Neural progenitor cell (in vitro differentiated cells): ENCODE results near the gene ZNF341. TPM values are rescaled to one million over a fixed set of nuclear protein-coding genes. Genes with fewer than 3 reads are reported as not detected.
A peak's percentile ranks its signal among the peaks of the same experiment; 100 is the strongest.
"Not testable (repeated sequence)": the region's sequence is repeated elsewhere in the genome, so short reads cannot be mapped to it uniquely, and the experiment has no call there.

Source experiments
- DNase-seq: peaks from one replicate; pipeline ENCODE4 v3.0.0-alpha.2; 2016; ENCODE audit warnings: low spot score
- H2AFZ ChIP-seq: fragments of 200-600 bp; sonication (generic); replicated peaks from 2 replicates; pipeline ENCODE4 v1.6.1; 2016; ENCODE audit warnings: antibody characterized with exemption
- H3F3A ChIP-seq: fragments of 200-600 bp; sonication (generic); 2 replicates; pipeline ENCODE4 v1.6.1; 2016; ENCODE audit warnings: antibody characterized with exemption, low read depth
- H3K27ac ChIP-seq: fragments of 200-600 bp; sonication (generic); 2 replicates; pipeline ENCODE4 v1.5.1; 2016; ENCODE audit warnings: mild to moderate bottlenecking
- H3K27me3 ChIP-seq: fragments of 200-600 bp; sonication (generic); 2 replicates; pipeline ENCODE4 v1.6.1; 2016; ENCODE audit warnings: mild to moderate bottlenecking, moderate library complexity
- H3K36me3 ChIP-seq: fragments of 200-600 bp; sonication (generic); 2 replicates; pipeline ENCODE4 v1.5.1; 2016
- H3K4me1 ChIP-seq: fragments of 200-600 bp; sonication (generic); 2 replicates; pipeline ENCODE4 v1.6.1; 2016; ENCODE audit warnings: mixed run types
- H3K4me2 ChIP-seq: fragments of 200-600 bp; sonication (generic); 2 replicates; pipeline ENCODE4 v1.6.1; 2016
- H3K4me3 ChIP-seq: fragments of 200-600 bp; sonication (generic); 2 replicates; pipeline ENCODE4 v1.5.1; 2016
- H3K79me2 ChIP-seq: fragments of 200-600 bp; sonication (generic); 2 replicates; pipeline ENCODE4 v1.6.1; 2016; ENCODE audit warnings: low read depth
- H3K9ac ChIP-seq: fragments of 200-600 bp; sonication (generic); 2 replicates; pipeline ENCODE4 v1.6.1; 2016
- H3K9me3 ChIP-seq: fragments of 200-600 bp; sonication (generic); 2 replicates; pipeline ENCODE4 v1.5.1; 2016; ENCODE audit warnings: low read depth
- H4K20me1 ChIP-seq: fragments of 200-600 bp; sonication (generic); 2 replicates; pipeline ENCODE4 v1.6.1; 2016; ENCODE audit warnings: low read depth
- H3K27ac Mint-ChIP-seq: 3 replicates; pipeline ENCODE4 v1.8.0; 2021; ENCODE audit warnings: mixed read lengths
- H3K27me3 Mint-ChIP-seq: 2 replicates; pipeline ENCODE4 v1.8.0; 2022; ENCODE audit warnings: low read depth, mild to moderate bottlenecking, inconsistent platforms, moderate library complexity, mixed read lengths; ENCODE audit not compliant: insufficient read depth
- H3K36me3 Mint-ChIP-seq: 3 replicates; pipeline ENCODE4 v1.8.0; 2021; ENCODE audit warnings: mixed read lengths
- H3K4me1 Mint-ChIP-seq: 3 replicates; pipeline ENCODE4 v1.8.0; 2021; ENCODE audit warnings: mixed read lengths
- H3K4me3 Mint-ChIP-seq: 3 replicates; pipeline ENCODE4 v1.8.0; 2021; ENCODE audit warnings: mild to moderate bottlenecking, moderate library complexity, mixed read lengths
- H3K9me3 Mint-ChIP-seq: 3 replicates; pipeline ENCODE4 v1.8.0; 2020; ENCODE audit warnings: mixed read lengths
- CTCF ChIP-seq: fragments of 200-600 bp; sonication (generic); IDR thresholded peaks from 2 replicates; pipeline ENCODE4 v1.5.1; 2017; ENCODE audit warnings: antibody characterized with exemption, mild to moderate bottlenecking
- EZH2 ChIP-seq: fragments of 200-600 bp; sonication (generic); IDR thresholded peaks from 2 replicates; pipeline ENCODE4 v1.6.1; 2017; ENCODE audit warnings: antibody characterized with exemption, mild to moderate bottlenecking, moderate library complexity
- EZH2phosphoT487 ChIP-seq: fragments of 200-600 bp; sonication (generic); IDR thresholded peaks from 2 replicates; pipeline ENCODE4 v1.6.1; 2017; ENCODE audit warnings: antibody characterized with exemption
- total RNA-seq: library from RNA; depleted of rRNA; stranded (reverse); fragments of >200 nt; gene quantifications from 2 replicates; pipeline ENCODE4 v1.2.3, GENCODE V29; 2015; ENCODE audit warnings: low replicate concordance

ZNF341 gene
- total RNA-seq, 1 donor from 2014 or later, result 0.82 TPM

GRCh38 chr20:33791021-33791420, 59.2 kb downstream of the ZNF341 start:
- H3K9me3 ChIP-seq, result no peaks in the 10 kb centered on the region
- H3K4me3 ChIP-seq, result no peak overlapping the region
- H3K27ac ChIP-seq, result no peak overlapping the region
- Mint-ChIP-seq H3K4me1 (peaks cover 13% of the 10 kb centered on the region), H3K36me3 (peaks cover 3% of the 10 kb centered on the region), H3K4me3 (no peak overlapping the region), H3K27ac (no peak overlapping the region), H3K27me3 (no peaks in the 10 kb centered on the region), H3K9me3 (no peaks in the 10 kb centered on the region)
- no peak overlapping the region for H3K9ac ChIP-seq
- H3K27me3 ChIP-seq, result no peaks in the 10 kb centered on the region
- no peaks in the 10 kb centered on the region for H3K36me3 ChIP-seq
- DNase-seq, result no peak
- H3K4me1 ChIP-seq, result no peaks in the 10 kb centered on the region
- no peak overlapping the region for H2AFZ ChIP-seq
- no peak overlapping the region for H3K4me2 ChIP-seq
- H4K20me1 ChIP-seq, result no peaks in the 10 kb centered on the region
- TF ChIP-seq CTCF (no peak), EZH2phosphoT487 (no peak), EZH2 (no peak)
- no peaks in the 10 kb centered on the region for H3K79me2 ChIP-seq
- no peaks in the 10 kb centered on the region for H3F3A ChIP-seq

GRCh38 chr20:33791540-33791939, 59.7 kb downstream of the ZNF341 start:
- no peak overlapping the region for H3K27ac ChIP-seq
- H3F3A ChIP-seq, result no peaks in the 10 kb centered on the region
- Mint-ChIP-seq H3K4me1 (peaks cover 13% of the 10 kb centered on the region), H3K4me3 (no peak overlapping the region), H3K27me3 (no peaks in the 10 kb centered on the region), H3K27ac (no peak overlapping the region), H3K36me3 (peaks cover 3% of the 10 kb centered on the region), H3K9me3 (no peaks in the 10 kb centered on the region)
- H3K4me3 ChIP-seq, result no peak overlapping the region
- no peaks in the 10 kb centered on the region for H3K27me3 ChIP-seq
- TF ChIP-seq CTCF (no peak), EZH2 (no peak), EZH2phosphoT487 (no peak)
- H3K9me3 ChIP-seq, result no peaks in the 10 kb centered on the region
- no peaks in the 10 kb centered on the region for H3K79me2 ChIP-seq
- no peaks in the 10 kb centered on the region for H3K36me3 ChIP-seq
- no peak for DNase-seq
- H3K4me2 ChIP-seq, result no peak overlapping the region
- no peak overlapping the region for H2AFZ ChIP-seq
- H3K9ac ChIP-seq, result no peak overlapping the region
- no peaks in the 10 kb centered on the region for H4K20me1 ChIP-seq
- no peaks in the 10 kb centered on the region for H3K4me1 ChIP-seq

- Histone ChIP-seq H2AFZ (no peak overlapping the region), H3K4me1 (no peaks in the 10 kb centered on the region), H3K9me3 (no peaks in the 10 kb centered on the region), H3K79me2 (no peaks in the 10 kb centered on the region), H3K27me3 (no peaks in the 10 kb centered on the region), H3F3A (no peaks in the 10 kb centered on the region), H3K36me3 (no peaks in the 10 kb centered on the region), H4K20me1 (no peaks in the 10 kb centered on the region), H3K4me3 (no peak overlapping the region), H3K9ac (no peak overlapping the region), H3K27ac (no peak overlapping the region), H3K4me2 (no peak overlapping the region)
- Mint-ChIP-seq H3K4me3 (no peak overlapping the region), H3K27me3 (peaks cover under 1% of the 10 kb centered on the region), H3K36me3 (peaks cover 3% of the 10 kb centered on the region), H3K4me1 (peaks cover 11% of the 10 kb centered on the region), H3K27ac (no peak overlapping the region), H3K9me3 (no peaks in the 10 kb centered on the region)
- TF ChIP-seq EZH2 (no peak), CTCF (peak; percentile 92), EZH2phosphoT487 (no peak)
- DNase-seq, result peak; percentile 62
Observed at GRCh38 chr20:33791959-33792597, 60.3 kb downstream of the ZNF341 start.

GRCh38 chr20:33792598-33792989, 60.8 kb downstream of the ZNF341 start:
- not testable (repeated sequence) for H3K27me3 Mint-ChIP-seq, H3K4me1 Mint-ChIP-seq, H2AFZ ChIP-seq, H3F3A ChIP-seq, H3K4me2 ChIP-seq, H3K9me3 Mint-ChIP-seq, H3K4me3 ChIP-seq, H3K79me2 ChIP-seq, H3K36me3 ChIP-seq, H3K36me3 Mint-ChIP-seq, H3K9me3 ChIP-seq, H3K27ac Mint-ChIP-seq, H3K4me1 ChIP-seq, H3K27ac ChIP-seq, H4K20me1 ChIP-seq, H3K27me3 ChIP-seq, H3K4me3 Mint-ChIP-seq, DNase-seq, H3K9ac ChIP-seq
